Measurements from ENCODE around the gene CCN2.

DNA sequence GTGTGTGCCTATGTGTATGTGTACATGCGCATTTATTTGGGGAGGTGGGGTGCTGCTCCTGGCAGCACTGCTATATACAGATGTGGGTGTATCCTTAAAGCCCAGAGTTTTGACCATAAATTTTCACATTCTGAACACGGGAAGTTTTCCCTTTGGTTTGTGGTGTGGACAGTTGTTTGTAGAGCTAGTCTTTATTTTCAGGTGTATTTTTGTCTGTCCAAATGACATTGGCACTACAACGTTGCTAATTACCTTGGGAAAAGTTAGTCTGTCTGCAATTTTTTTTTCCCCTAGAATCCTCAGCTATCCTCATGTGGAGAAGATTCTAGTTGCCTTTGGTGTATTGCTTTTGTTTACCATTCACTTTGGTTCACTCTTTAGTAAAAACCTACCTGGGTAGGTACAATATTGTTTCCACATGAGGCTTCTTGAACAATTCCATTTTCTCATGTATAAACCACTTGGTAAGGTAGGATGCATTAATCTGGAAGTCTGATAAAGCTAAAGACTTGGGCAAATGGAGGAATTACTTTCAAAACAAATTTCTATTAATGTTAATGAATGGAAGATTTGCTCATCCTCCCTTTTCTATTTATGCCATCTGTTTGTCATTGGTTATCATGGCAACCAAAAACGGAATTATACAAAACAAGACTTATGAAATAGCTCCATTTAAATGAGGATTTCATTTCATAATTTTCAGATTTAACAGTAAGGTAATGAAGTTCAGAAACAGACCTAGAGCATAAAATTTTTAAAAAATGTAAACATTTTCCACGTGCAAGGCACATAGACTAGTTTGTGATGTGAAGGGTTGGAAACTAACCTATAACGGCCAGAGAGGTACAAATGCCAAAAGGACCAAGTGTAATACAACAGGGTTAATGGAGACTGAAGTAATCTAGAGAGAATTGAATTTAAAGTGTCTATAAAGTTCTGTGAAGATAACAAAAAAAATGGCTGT, 3.9 kb downstream of the CCN2 start:
- TF ChIP-seq CTCF (IDR thresholded peaks at IDR 0.05) = no peak
- no peak for TF ChIP-seq FOXM1 (IDR thresholded peaks at IDR 0.05; ENCODE audit: low read depth)
- no peak for TF ChIP-seq EP300 (IDR thresholded peaks at IDR 0.05; ENCODE audit: borderline replicate concordance in 1 of 2, low read depth in 1 of 2, low read length in 1 of 2)
- TF ChIP-seq, protein P1, sequence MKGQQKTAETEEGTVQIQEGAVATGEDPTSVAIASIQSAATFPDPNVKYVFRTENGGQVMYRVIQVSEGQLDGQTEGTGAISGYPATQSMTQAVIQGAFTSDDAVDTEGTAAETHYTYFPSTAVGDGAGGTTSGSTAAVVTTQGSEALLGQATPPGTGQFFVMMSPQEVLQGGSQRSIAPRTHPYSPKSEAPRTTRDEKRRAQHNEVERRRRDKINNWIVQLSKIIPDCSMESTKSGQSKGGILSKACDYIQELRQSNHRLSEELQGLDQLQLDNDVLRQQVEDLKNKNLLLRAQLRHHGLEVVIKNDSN (IDR thresholded peaks at IDR 0.05; ENCODE audit: borderline replicate concordance, low read depth) = no peak
- no peak for TF ChIP-seq SMC3 (IDR thresholded peaks at IDR 0.05; ENCODE audit: low read depth, low read length)
- TF ChIP-seq, protein P2, sequence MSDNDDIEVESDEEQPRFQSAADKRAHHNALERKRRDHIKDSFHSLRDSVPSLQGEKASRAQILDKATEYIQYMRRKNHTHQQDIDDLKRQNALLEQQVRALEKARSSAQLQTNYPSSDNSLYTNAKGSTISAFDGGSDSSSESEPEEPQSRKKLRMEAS (IDR thresholded peaks at IDR 0.05; ENCODE audit: low read depth) = no peak

Data from SK-N-SH (cell line).